ENCODE data around the gene COL6A3.

The COL6A3 gene

DNA sequence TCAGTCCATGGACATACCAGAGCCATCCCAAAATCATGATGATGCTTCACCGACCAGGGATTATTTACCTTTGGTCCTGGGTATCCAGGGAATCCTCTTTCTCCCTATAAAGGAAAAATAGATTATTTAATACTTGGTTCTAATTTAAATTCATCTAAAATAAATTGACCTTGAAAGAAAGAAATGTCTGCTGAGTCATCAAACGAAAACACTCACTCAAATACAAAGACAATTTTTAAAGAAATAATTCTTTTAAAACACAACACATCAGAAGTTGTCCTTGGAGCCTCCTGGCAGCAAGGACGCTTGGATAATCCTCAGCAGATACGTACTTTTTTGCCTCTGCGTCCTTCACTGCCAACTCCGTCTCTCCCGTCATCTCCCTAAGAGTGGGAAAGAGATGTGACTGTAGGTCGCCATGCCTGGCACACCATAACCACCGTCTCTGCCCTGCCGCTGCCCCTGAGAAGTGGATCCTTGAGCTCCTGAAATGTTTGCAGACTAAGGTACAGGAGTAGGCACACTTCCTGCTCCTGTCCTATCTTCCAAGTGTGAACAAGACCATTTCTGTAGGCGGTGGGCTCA is 65.6 kb downstream of the COL6A3 start:
- no peak for DNase-seq (ENCODE audit: low spot score)

DNA sequence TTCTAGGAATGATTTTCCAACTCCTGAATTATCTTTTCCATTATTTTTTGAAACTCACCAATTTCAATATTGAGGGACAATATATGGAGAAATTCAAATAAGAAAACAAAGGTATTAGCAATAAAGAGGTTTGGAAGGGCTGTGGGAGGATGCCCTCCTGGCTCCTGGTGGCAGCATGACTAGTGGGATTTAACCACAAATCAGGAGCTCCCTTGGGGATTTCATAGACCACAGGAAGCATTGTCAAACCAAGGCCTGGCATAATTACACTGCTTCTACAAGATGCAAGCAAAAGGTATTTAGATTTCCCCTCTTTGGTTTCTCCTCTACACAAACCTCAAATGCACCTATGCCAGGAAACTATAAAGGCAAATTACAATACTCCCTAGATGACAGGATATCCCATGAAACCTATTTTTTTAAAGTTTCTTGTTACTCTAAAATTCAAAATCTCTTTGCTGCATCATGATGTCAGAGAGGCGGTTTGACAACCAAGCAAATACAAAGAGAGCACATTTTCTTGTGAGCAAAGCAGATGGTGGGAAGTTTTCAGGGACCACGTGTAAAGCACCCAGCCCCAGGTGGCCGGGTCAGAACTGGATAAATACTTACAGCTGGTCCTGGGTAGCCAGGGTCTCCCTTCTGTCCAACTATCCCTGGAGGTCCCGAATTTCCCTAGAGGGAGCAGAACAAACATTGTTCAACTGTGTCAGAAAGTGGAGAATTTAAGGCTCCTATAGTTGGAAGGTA is 67.9 kb downstream of the COL6A3 start:
- no peak for DNase-seq (ENCODE audit: low spot score)

DNA sequence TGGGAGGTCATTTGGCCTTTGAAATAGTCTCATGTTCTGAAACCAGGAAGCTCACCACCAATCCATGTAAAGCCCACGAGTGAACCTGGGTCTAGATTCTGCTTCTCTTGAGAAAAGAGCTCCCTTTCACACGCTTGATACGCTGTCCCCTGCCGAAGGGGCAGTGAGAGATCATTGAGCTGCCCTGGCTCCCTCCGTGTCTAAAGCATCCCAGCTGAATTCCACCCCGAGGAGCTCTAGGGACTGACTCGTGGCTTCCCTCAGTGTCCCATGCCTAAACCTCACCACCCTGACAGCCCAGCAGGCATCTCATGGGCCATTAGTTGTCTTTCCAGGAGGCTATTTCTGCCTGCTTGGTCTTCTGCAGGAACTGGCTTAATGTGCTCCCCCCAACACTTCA is 68.6 kb downstream of the COL6A3 start:
- no peak for DNase-seq (ENCODE audit: low spot score)

DNA sequence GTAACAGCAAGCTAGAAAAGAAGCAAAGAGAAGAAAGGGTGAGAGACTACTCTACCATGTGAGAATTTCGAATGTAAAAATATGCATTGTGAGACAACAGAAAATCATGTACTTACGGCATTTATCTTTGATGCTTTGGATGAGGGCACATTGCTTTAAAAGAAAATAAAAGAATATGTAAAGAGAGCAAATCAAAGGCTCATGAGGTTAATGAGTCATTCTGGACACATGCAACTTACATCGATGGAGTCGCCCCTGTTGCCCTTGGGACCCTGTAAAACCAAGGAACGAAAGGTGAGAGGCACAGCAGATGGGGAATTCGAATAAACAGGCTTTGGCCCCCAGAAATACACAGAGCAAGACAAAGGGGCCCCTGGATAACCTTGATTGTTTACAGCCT is 69.0 kb downstream of the COL6A3 start:
- no peak for DNase-seq (ENCODE audit: low spot score)

DNA sequence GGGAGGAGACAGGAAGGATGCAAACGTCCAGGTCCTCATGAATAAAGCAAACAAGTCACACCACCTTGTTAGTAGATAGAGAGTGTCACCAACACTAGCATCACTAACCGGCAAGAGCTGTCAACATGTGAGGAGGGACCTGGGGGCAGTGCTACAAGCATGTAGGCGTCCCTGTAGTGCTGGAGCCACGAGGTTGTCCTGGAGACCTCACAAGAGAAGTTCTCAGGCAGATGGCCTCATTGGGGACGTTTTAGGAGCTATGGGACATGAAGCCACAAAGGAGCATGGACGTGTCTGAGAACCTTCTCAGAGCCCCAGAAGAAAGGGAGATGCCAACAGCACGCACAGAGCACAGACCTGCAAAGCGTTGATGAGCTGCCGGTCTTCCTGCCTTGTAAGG is 70.0 kb downstream of the COL6A3 start:
- no peak for DNase-seq (ENCODE audit: low spot score)

DNA sequence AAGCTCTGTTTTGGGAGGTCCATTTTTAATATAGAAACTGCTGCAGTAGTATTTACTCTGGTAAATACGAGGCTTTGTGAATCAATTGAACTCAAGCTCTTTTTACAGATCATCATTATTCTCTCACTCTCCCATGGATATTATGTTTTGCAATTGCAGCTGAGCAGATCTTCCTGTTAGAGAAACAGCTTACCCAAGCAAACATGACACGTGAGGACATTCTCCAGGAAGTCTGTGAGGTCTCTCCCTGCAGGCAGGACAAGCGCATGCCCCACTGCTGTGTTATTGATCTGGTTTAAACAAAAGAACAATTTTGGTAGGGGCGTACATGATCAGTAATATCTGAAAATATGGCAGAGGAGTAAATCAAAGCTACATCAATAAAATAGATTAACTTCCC is 72.1 kb downstream of the COL6A3 start:
- DNase-seq (ENCODE audit: low spot score): no peak

DNA sequence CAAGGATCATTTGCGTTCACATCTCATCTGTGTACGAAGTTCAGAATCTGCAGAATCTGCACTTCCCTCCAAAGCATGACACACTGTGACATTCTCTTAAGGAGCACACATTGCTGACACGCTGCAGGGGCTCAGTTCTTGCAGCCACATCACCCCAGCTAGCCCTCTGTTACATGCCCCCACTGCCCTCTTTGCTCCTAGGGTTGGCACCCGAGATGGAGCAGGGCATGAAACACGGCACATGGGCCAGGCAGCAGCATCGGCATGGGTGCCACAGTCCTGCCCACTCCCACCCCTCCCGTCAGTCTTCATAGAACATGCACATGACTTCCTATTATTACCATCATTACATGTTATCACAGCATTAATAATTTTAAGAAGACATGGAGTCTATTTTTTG is 76.4 kb downstream of the COL6A3 start:
- DNase-seq (ENCODE audit: low spot score): no peak

DNA sequence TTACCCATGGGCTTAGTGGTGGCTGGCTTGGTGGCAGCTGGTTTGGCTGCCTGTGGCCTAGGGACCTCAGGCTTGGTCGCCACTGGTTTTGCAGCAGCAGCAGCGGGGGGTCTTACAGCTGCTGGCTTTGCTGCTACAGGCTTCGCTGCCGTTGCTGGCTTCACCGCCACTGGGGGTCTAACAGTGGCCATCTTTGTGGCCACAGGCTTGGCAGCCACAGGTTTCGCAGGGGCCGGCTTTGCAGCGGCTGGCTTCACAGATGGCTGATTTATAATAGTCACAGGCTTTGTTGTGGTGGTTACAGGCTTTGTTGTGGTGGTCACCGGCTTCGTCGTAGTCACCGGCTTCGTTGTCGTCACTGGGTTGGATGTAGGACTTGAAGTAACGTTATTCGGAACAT is 77.8 kb downstream of the COL6A3 start:
- DNase-seq (ENCODE audit: low spot score): no peak

DNA sequence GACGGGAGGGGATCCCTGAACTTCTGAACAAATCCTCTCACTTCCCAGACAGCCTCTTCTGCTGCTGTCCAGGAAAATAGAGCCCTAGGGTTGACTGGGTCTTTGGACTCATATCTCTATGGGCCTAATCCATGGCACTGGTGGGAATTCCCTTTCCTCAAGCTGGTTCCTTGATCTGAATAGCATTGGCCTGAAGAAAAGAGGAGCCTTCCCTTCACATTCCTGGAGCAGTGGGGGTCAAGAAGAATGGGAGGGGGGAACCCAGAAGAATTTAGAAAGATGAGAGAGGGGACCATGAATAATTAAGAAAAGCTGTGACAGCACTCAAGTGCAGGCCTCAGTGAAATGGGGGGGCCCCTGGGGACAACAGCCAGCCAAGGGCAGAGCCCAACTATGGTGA is 80.2 kb downstream of the COL6A3 start:
- no peak for DNase-seq (ENCODE audit: low spot score)

DNA sequence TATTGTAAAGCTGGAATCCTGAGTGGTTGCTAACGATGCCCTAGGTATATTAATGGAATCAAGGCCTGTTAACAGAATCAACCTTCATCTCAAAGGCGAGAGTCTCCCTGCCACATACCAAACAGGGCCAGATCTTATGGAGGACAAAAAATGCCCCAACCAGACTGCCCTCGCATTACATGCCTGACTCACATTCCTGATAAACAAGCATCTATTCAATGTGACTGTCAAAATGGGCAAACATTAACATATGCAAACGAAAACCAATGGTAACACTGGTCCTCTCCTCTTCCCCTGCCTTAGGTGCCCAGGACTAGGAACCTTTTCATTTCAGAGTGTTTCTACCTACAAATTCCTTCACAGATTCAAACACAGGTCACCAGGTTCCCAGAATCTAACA is 83.4 kb downstream of the COL6A3 start:
- no peak for DNase-seq (ENCODE audit: low spot score)

DNA sequence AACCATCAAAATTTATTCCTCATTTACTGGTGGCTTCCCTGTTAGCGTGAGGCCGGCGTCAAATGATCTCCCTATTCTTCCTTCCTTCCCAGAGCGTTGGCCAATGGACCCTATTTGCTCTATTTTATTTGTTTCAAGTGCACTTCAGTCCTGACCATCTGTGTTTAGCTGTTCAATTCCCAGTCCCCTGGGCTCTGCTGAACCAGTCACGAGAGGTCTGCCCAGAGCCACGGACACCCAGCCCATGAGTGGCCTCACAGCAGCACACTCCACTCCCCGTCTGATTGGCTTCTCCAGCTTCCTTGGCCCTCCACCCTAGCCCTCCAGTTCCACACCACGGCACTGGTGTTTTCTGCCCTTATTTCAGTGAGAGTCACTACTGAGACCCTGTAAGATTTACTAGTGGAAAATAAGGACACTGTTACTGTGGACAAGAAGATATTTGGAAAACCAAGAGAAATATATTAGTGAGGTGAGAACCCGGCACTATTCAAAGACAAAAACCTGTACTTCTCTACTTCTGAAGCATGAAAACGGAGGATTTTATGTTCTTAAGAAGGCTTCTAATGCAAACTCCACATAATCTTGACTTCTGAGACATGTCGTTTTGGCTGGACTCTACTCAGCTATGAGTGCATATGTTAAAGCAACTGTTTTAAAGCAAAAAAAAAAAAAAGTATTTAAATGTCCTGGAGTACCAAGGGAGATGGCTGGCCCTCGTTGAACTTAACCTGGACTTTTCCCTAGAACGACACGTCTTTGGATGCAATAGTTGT is 86.6 kb downstream of the COL6A3 start:
- no peak for DNase-seq (ENCODE audit: low spot score)

DNA sequence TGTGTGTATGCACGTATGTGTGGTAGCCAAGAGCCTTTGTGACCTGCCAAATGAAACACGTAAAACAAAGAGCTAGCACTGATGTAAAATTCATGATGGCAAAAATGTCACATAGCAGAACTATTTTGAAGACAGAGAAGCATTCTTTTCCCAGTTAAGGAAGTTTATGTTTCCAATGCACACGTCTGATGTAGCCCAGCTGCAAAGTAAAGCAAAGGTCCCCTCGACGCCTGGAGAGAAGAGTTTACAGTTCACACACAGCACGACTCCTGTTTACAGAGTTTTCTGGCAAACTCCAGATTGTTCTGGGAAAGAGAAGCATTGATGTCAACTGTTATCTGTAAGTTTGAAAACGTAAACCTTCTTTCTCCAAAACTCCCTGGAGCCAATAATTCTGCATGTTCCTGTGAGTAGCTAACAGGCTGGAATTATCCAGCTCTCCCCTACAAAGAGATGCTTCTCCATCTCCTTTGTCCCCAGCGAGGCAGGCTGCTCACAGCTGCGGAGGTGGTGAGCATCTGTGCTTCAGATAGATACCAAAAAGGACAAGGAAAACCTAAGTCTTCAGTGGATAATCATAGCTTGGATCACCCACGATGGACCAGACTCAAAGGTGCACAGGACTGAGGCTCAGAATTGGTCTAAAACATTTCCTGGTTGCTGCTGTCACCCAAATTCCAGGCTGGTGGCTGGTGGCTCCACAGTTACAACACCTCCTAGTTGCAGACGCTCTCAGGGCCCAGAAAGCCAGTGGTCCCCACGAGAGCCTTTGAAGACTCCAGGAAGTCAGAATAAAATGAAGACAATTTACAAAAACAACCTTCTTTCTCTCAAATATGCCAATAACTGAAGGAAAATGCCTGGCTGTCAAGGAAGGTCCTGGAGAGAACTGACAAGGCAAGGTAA is 87.4 kb downstream of the COL6A3 start:
- DNase-seq (ENCODE audit: low spot score): no peak

DNA sequence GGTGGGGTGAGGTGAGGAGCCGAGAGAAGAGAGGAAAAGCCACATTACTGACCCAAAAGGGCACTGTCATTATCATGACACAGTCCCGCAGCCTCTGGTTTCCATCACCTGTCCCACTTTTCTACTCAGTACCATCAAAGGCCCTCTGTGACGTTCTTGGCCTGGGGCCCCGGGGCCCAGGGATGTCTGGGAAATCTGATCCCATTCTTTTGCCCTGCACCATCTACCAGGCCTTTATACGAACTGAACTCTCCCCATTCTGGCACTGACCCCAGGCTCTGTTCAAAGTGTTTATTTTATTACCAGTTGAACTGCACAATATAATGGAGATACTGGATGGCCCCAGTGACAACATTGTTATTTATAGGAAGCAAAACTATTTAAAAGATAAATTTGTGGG is 89.1 kb downstream of the COL6A3 start:
- DNase-seq (ENCODE audit: low spot score): no peak

DNA sequence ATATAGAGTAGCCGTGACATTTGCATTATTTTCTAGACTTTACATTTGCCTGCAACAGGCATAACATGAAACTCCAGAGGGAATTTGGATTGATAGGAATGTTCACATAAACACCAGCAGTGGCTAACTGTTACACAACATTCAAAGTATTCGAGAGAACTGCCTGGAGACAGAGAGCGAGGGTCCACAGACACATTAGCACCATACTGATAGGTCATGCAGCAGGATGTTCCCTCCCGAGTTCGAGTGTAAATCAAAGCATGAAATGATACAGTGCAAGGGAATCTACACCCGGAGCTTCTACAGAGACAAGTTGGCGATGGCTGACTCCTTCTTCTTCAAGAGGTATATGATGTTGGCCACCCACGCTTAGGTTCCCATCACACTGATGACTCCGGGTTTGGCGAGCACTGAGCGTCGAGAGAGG is 89.5 kb downstream of the COL6A3 start:
- no peak for DNase-seq (ENCODE audit: low spot score)

DNA sequence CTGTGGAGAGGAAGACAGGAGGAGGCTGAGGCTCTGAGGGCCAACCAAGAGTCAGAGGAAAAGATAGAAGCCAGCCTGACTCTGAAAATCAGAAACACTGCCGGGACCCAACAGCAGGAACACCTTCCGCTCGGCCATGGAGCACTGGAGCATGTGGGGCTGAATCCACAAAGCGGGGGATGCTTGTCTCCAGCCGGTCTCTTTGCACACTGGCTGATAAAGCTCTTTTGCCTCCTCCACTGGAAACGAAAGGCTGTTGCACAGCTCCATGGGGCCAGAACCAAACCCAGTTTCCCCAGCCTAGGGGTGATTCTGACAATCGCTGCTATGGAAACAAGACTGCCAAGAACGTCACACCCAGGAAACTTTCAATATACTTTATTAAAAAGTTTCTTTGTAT is 90.3 kb downstream of the COL6A3 start:
- no peak for DNase-seq (ENCODE audit: low spot score)

DNA sequence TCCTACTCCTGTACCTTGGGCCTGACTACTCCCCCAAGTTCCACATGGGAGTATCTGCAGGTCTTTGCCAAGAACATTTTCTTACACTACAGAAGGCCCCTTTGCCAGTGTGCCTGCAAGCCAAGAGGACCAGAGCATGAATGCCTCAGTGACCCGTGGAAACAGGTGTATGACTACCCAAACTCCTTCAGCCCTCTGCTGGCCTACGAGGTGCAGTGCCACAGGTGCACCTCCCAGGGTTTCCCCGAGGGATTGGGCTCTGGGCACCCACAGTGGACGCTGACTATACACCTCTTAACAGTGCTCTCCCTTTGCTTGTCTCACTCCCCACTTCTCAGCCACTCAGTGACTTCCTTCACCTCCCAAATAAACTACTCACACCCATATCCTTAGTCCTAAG is 91.4 kb downstream of the COL6A3 start:
- no peak for DNase-seq (ENCODE audit: low spot score)

DNA sequence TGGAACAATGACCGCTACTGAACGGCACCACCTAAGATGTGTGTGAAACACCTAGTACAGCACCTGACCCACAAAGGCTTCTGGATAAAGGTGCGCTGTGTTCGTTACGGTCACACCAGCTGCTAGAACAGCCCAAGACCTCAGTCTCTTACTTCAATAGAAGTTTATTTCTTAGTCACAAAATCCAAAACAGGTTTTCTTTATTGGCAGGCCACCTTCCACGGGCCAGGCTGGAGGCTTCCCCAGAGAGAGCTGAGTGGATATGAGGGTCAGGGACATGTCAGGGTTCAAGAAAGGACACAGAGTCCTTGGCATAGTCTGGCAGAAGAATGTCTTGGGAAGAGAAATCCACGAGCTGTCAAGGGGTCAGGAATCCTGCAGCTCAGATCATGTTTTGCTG is 92.2 kb downstream of the COL6A3 start:
- no peak for DNase-seq (ENCODE audit: low spot score)

DNA sequence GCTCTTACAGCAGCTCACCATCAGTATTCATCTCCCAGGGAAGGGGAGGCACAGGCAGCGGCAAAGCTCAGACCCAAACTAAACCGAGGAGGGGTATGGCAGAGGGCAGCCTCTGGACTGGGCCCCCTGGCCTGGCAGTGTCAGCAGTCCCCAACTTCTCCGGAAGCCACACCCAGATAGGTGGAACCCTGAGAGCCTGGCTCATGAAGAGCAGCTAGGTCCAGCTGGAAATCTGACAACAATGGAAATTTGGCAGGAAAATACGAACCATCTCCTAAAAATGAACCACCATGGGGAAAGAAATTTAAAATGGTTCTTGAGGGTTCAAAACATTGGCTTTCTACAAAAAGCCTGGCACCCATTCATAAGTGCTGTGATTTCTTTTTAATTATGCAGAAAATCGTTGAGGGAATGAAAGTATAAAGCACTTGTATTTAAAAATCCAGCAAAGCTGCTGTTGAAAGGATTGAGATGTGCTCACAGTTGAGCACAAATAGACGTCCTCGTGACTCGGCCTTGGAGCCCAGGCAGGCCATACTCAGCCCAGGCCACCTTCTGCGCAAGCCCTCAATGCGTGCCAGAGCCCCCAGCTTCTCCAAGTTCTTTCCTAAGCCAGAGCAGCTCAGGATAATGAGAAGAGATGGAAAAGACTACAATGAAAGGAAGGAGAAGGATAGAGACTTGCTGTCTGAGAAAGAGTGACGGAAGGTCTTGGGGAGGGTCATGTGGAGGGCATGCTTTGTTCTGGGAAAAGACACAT is 93.0 kb downstream of the COL6A3 start:
- DNase-seq (ENCODE audit: low spot score): no peak

DNA sequence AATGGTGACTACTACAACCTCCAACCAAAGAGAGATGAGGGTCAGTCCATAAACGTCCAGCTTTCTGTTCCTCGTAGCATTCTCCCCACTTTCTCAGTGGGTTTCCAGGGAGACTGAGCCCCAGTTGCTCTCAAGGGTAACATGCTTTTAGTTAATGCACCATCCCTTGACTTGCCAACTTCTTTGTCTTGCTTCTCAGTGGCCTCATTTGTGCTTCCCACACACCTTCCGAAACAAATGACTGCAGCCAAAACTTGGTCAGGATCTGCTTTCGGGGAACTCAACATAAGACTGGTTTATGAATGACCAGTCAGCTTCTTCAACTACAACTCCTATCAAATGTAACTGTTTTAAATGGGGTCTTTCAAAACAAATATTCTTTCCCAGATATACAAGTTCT is 94.1 kb downstream of the COL6A3 start:
- DNase-seq (ENCODE audit: low spot score): no peak

DNA sequence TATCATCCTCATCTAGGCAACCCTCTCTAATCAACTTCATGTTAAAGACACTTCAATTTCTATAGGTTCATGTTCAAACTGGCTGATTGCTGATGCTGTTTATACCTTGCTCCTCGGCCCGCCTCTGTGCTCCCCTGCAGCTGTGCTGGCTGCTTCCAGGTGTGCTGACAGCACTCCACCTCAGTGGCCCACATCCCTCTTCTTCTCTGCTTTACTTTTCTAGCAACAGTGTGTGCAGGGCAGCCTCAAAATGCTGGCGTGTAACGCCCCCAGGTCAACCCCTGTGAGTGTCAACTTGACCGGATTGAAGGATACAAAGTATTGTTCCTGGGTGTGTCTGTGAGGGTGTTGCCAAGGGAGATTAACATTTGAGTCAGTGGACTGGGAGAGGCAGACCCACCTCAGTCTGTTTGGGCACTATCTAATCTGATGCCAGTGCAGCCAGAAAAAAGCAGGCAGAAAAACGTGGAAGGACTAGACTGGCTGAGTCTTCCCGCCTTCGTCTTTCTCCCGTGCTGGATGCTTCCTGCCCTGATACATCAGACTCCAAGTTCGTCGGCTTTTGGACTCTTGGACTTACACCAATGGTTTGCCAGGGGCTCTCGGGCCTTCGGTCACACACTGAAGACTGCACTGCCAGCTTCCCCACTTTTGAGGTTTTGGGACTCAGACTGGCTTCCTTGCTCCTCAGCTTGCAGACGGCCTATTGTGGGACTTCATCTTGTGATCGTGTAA is 94.7 kb downstream of the COL6A3 start:
- DNase-seq (ENCODE audit: low spot score): no peak

DNA sequence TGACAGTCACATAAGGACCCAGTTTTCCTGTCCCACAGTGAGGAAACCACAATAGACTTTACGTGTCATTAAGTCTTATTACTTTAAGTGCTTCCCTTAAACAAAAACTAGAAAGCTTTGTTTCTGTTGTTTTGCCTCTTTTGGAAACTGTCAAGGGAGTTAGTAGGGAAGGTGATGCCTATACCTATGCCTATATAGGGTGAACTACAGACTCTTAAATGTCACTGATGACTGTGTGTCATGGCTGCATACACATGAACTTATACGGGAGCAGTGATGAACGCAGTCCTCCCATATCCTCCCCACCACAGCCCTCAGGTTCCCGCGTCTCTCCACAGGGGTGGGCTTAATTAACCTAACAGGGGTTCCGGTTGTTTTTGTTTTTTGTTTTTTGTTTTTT is 97.6 kb downstream of the COL6A3 start:
- no peak for DNase-seq (ENCODE audit: low spot score)

Data from D341Med (cell line).